Measurements from ENCODE around the gene TP53.

Gene TP53

DNA sequence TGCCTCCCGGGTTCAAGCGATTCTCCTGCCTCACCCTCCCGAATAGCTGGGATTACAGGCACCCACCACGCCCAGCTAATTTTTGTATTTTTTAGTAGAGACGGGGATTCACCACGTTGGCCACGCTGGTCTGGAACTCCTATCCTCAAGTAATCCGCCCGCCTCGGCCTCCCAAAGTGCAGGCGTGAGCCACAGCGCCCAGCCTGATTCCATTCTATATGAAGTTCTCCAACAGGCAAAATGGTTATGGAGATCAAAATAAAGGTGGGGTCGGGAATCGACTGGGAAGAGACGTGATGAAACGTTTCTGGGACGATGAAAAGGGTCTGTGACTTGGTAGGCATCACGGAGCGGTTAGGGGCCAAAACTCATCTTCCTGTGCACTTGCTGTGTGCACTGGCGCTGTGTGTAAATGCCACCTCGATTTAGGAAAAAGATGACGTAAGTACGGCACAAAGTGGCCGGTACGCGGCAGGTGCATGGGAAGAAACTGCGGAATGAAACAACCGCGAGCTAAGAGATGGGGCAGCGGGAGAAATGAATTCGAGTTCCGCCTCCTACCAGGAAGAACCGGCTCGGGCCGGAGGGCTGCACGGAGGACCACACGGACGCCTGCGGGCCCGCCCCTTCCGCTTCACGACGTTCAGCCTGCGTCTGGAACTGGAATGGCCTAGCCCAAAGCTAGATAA lies 1.6 kb downstream of the TP53 start (continued):
- peak; percentile 9; the same call in 1 of the 2 replicates for TF ChIP-seq ZNF341 (tag by site-specific recombination; IDR thresholded peaks at IDR 0.05; ENCODE audit: low read depth)
- no peak for TF ChIP-seq ZNF202 (tag by site-specific recombination; IDR thresholded peaks at IDR 0.05; ENCODE audit: borderline replicate concordance)
- no peak for TF ChIP-seq ZNF221 (tag by site-specific recombination; IDR thresholded peaks at IDR 0.05; ENCODE audit: borderline replicate concordance)
- TF ChIP-seq ZNF16 (tag by site-specific recombination; IDR thresholded peaks at IDR 0.05; ENCODE audit: low read depth), result no peak
- 0 out of 2 replicates have a peak, but pooled peaks have one; percentile 37 for TF ChIP-seq ZNF391 (tag by site-specific recombination; IDR thresholded peaks at IDR 0.05; ENCODE audit: borderline replicate concordance, low read depth)
- TF ChIP-seq ZNF132 (tag by site-specific recombination; IDR thresholded peaks at IDR 0.05; ENCODE audit: borderline replicate concordance), result no peak
- TF ChIP-seq, protein P1, sequence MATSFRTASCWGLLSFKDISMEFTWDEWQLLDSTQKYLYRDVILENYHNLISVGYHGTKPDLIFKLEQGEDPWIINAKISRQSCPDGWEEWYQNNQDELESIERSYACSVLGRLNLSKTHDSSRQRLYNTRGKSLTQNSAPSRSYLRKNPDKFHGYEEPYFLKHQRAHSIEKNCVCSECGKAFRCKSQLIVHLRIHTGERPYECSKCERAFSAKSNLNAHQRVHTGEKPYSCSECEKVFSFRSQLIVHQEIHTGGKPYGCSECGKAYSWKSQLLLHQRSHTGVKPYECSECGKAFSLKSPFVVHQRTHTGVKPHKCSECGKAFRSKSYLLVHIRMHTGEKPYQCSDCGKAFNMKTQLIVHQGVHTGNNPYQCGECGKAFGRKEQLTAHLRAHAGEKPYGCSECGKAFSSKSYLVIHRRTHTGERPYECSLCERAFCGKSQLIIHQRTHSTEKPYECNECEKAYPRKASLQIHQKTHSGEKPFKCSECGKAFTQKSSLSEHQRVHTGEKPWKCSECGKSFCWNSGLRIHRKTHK (tag by site-specific recombination; IDR thresholded peaks at IDR 0.05), result no peak
- no peak for TF ChIP-seq ZFHX2 (tag by site-specific recombination; conservative IDR thresholded peaks at IDR 0.05)
- TF ChIP-seq ZNF274 (IDR thresholded peaks at IDR 0.05; ENCODE audit: low read length), result no peak
- no peak for TF ChIP-seq ZNF274 (tag by site-specific recombination; IDR thresholded peaks at IDR 0.05; ENCODE audit: borderline replicate concordance)
- no peak for TF ChIP-seq ZNF19 (tag by site-specific recombination; IDR thresholded peaks at IDR 0.05; ENCODE audit: low read depth)
- no peak for TF ChIP-seq EGR2 (tag by site-specific recombination; IDR thresholded peaks at IDR 0.05; ENCODE audit: low read depth)
- no peak for TF ChIP-seq ZNF585B (tag by site-specific recombination; IDR thresholded peaks at IDR 0.05)
- TF ChIP-seq ZNF433 (tag by site-specific recombination; IDR thresholded peaks at IDR 0.05; ENCODE audit: low read depth), result no peak
- TF ChIP-seq, protein P2, sequence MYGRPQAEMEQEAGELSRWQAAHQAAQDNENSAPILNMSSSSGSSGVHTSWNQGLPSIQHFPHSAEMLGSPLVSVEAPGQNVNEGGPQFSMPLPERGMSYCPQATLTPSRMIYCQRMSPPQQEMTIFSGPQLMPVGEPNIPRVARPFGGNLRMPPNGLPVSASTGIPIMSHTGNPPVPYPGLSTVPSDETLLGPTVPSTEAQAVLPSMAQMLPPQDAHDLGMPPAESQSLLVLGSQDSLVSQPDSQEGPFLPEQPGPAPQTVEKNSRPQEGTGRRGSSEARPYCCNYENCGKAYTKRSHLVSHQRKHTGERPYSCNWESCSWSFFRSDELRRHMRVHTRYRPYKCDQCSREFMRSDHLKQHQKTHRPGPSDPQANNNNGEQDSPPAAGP (tag by site-specific recombination; IDR thresholded peaks at IDR 0.05), result no peak; the same call in 1 of the 2 replicates
- peak; percentile 75 for TF ChIP-seq ZNF76 (tag by site-specific recombination; IDR thresholded peaks at IDR 0.05; ENCODE audit: borderline replicate concordance, low read depth)
- TF ChIP-seq, protein P3, sequence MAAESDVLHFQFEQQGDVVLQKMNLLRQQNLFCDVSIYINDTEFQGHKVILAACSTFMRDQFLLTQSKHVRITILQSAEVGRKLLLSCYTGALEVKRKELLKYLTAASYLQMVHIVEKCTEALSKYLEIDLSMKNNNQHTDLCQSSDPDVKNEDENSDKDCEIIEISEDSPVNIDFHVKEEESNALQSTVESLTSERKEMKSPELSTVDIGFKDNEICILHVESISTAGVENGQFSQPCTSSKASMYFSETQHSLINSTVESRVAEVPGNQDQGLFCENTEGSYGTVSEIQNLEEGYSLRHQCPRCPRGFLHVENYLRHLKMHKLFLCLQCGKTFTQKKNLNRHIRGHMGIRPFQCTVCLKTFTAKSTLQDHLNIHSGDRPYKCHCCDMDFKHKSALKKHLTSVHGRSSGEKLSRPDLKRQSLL (tag by site-specific recombination; IDR thresholded peaks at IDR 0.05), result no peak
- TF ChIP-seq, protein P4, sequence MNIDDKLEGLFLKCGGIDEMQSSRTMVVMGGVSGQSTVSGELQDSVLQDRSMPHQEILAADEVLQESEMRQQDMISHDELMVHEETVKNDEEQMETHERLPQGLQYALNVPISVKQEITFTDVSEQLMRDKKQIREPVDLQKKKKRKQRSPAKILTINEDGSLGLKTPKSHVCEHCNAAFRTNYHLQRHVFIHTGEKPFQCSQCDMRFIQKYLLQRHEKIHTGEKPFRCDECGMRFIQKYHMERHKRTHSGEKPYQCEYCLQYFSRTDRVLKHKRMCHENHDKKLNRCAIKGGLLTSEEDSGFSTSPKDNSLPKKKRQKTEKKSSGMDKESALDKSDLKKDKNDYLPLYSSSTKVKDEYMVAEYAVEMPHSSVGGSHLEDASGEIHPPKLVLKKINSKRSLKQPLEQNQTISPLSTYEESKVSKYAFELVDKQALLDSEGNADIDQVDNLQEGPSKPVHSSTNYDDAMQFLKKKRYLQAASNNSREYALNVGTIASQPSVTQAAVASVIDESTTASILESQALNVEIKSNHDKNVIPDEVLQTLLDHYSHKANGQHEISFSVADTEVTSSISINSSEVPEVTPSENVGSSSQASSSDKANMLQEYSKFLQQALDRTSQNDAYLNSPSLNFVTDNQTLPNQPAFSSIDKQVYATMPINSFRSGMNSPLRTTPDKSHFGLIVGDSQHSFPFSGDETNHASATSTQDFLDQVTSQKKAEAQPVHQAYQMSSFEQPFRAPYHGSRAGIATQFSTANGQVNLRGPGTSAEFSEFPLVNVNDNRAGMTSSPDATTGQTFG (tag by site-specific recombination; IDR thresholded peaks at IDR 0.05; ENCODE audit: borderline replicate concordance), result no peak
- TF ChIP-seq ZNF398 (tag by site-specific recombination; IDR thresholded peaks at IDR 0.05), result no peak
- no peak for TF ChIP-seq ZNF362 (tag by site-specific recombination; IDR thresholded peaks at IDR 0.05)
- TF ChIP-seq SCRT2 (tag by site-specific recombination; IDR thresholded peaks at IDR 0.05), result no peak
- TF ChIP-seq ZNF10 (tag by site-specific recombination; IDR thresholded peaks at IDR 0.05), result no peak
- TF ChIP-seq, protein P5, sequence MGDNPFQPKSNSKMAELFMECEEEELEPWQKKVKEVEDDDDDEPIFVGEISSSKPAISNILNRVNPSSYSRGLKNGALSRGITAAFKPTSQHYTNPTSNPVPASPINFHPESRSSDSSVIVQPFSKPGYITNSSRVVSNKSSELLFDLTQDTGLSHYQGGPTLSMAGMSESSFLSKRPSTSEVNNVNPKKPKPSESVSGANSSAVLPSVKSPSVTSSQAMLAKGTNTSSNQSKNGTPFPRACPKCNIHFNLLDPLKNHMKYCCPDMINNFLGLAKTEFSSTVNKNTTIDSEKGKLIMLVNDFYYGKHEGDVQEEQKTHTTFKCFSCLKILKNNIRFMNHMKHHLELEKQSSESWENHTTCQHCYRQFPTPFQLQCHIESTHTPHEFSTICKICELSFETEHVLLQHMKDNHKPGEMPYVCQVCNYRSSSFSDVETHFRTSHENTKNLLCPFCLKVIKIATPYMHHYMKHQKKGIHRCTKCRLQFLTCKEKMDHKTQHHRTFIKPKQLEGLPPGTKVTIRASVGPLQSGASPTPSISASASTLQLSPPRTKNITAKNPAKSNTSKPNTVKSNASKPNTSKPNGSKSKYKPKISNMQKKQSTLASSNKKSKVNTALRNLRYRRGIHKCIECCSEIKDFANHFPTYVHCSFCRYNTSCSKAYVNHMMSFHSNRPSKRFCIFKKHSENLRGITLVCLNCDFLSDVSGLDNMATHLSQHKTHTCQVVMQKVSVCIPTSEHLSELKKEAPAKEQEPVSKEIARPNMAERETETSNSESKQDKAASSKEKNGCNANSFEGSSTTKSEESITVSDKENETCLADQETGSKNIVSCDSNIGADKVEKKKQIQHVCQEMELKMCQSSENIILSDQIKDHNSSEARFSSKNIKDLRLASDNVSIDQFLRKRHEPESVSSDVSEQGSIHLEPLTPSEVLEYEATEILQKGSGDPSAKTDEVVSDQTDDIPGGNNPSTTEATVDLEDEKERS (tag by site-specific recombination; IDR thresholded peaks at IDR 0.05), result 0 out of 2 replicates have a peak, but pooled peaks have one; percentile 13
- no peak for TF ChIP-seq ZNF121 (tag by site-specific recombination; IDR thresholded peaks at IDR 0.05)
- TF ChIP-seq ZXDB (tag by site-specific recombination; IDR thresholded peaks at IDR 0.05), result no peak
- no peak for TF ChIP-seq ZNF133 (tag by site-specific recombination; IDR thresholded peaks at IDR 0.05)
